Spleen (tissue), 11 donors: ENCODE data around the gene MOK. TPM values are rescaled to one million over a fixed set of nuclear protein-coding genes. Genes with fewer than 3 reads are reported as not detected.
A peak's percentile ranks its signal among the peaks of the same experiment; 100 is the strongest.

ENCODE experiments used
- DNase-seq: peaks from one replicate; pipeline ENCODE4 v3.0.0-alpha.2; 2020
- H3K27ac ChIP-seq, 8 donors: fragments of 200-600 bp; sonication (generic) in 7 of 8; 1 replicate in 4 of 8; 2 replicates in 4 of 8; pipeline versions ENCODE4 v1.5.0 to v1.8.0; 2016 to 2021; ENCODE audit warnings: inconsistent platforms in 4 of 8, mild to moderate bottlenecking in 4 of 8, moderate library complexity in 1 of 8
- H3K27me3 ChIP-seq, 7 donors: fragments of 200-600 bp; sonication (generic) in 6 of 7; replicated peaks in 1 of 7; 1 replicate in 4 of 7; 2 replicates in 3 of 7; pipeline versions ENCODE4 v1.5.0 to v1.8.0; 2016 to 2021; ENCODE audit warnings: inconsistent platforms in 3 of 7, mild to moderate bottlenecking in 1 of 7
- H3K36me3 ChIP-seq, 6 donors: fragments of 200-600 bp; sonication (generic) in 5 of 6; 1 replicate in 4 of 6; 2 replicates in 2 of 6; pipeline versions ENCODE4 v1.5.0 to v1.8.0; 2016 to 2021; ENCODE audit warnings: inconsistent platforms in 2 of 6
- H3K4me1 ChIP-seq, 6 donors: fragments of 200-600 bp; sonication (generic) in 5 of 6; 1 replicate in 3 of 6; 2 replicates in 3 of 6; pipeline versions ENCODE4 v1.5.0 to v1.8.0; 2016 to 2021; ENCODE audit warnings: inconsistent platforms in 3 of 6
- H3K4me3 ChIP-seq, 8 donors: fragments of 200-600 bp; sonication (generic) in 7 of 8; 1 replicate in 4 of 8; 2 replicates in 4 of 8; pipeline versions ENCODE4 v1.5.0 to v1.8.0; 2016 to 2021; ENCODE audit warnings: inconsistent platforms in 4 of 8, mild to moderate bottlenecking in 4 of 8, moderate library complexity in 2 of 8
- H3K9me3 ChIP-seq, 8 donors: fragments of 200-600 bp; sonication (generic) in 7 of 8; 1 replicate in 4 of 8; 2 replicates in 4 of 8; pipeline versions ENCODE4 v1.5.0 to v1.8.0; 2016 to 2021; ENCODE audit warnings: inconsistent platforms in 4 of 8
- CTCF ChIP-seq, 11 experiments: fragments of 200-600 bp in 7 of 11; fragments of 450-650 bp in 4 of 11; sonication (generic) in 4 of 11; IDR thresholded peaks in 8 of 11; conservative IDR thresholded peaks in 3 of 11; 1 replicate in 7 of 11; 2 replicates in 4 of 11; pipeline versions ENCODE4 v1.4.0 to v1.8.0; 2016 to 2021; ENCODE audit warnings: antibody characterized with exemption in 11 of 11, inconsistent platforms in 4 of 11, mild to moderate bottlenecking in 1 of 11
- POLR2A ChIP-seq, 3 donors: fragments of 450-650 bp; IDR thresholded peaks; one replicate each; pipeline ENCODE4 v1.5.1; 2017; ENCODE audit warnings: antibody characterized with exemption in 3 of 3, mild to moderate bottlenecking in 1 of 3
- POLR2AphosphoS5 ChIP-seq, 3 donors: sonication (generic); formaldehyde crosslinking; IDR thresholded peaks; one replicate each; pipeline ENCODE4 v1.5.1; 2017; ENCODE audit warnings: antibody characterized with exemption in 3 of 3
- WGBS, 5 donors: extraction: QIAGEN DNeasy Blood & Tissue Kit in 3 of 5; methylation state at CpG; one replicate each; pipeline versions ENCODE4 v1.1.5 to v1.1.7; 2013 to 2018; 5-methylcytosine and 5-hydroxymethylcytosine counted together
- intact Hi-C: fragments of 100-400 bp; cut with DNase I; formaldehyde crosslinking; loops from one replicate; pipeline ENCODE4 v1.15.0; 2023; ENCODE audit warnings: low total_unique reads
- polyA plus RNA-seq, 3 donors: library from polyadenylated mRNA; stranded (reverse); fragments of 200-250 nt; gene quantifications; one replicate each; pipeline ENCODE4 v1.2.1, GENCODE V29; 2013
- total RNA-seq, 7 donors: library from RNA; depleted of rRNA in 3 of 7; stranded (reverse); fragments of >200 nt in 3 of 7; fragmentation: NEBNext Ultra II Directional in 4 of 7; extraction: Animal tissue kit (Norgen Biotek cat#: 25700) in 4 of 7; gene quantifications; one replicate each; pipeline versions ENCODE4 v1.1.0 to v1.2.1, GENCODE V29; 2016 to 2021
- donor health status: healthy with polysubstance abuse.
- donor health status: DM: no; HTN: no; CAD: no; lungs with moderate emphysema.
- donor health status: DM: no; HTN: no; CAD: no.
- donor health status: Bipolar disorder and iron deficiency.
- donor health status: healthy.
- donor health status: DM: no; HTN: no; CAD: no.
- donor health status: DM: yes; HTN: yes; CAD: no.

Gene MOK
- total and polyA plus RNA-seq, 10 donors, result 4.1 to 12.2 (median 9.9) TPM

- peaks cover 0 to 100% (median 81%) of the 10 kb centered on the region in 6 donors for H3K36me3 ChIP-seq
- no peak for DNase-seq
- H3K4me3 ChIP-seq, result no peak overlapping the region
- H3K27me3 ChIP-seq, result no peaks in the 10 kb centered on the region
- TF ChIP-seq CTCF (IDR thresholded peaks at IDR 0.05 in 8 of 11, conservative IDR thresholded peaks at IDR 0.05 in 3 of 11) (no peak), POLR2AphosphoS5 (IDR thresholded peaks at IDR 0.05) (peak in 1 of 3 donors; percentile 36), POLR2A (IDR thresholded peaks at IDR 0.05) (no peak)
- intact Hi-C loops, result no loop called here
- H3K4me1 ChIP-seq, result no peaks in the 10 kb centered on the region
- WGBS, 5 donors, result 84 to 100% (median 93%) methylated on average over 4 to 8 of the region's 8 CpGs
- no peaks in the 10 kb centered on the region for H3K9me3 ChIP-seq
- H3K27ac ChIP-seq, result no peak overlapping the region
These were observed 36.6 kb upstream of the MOK start for GRCh38 chr14:102341566-102341965.

- no peak overlapping the region for H3K4me3 ChIP-seq
- H3K36me3 ChIP-seq, result peaks cover 0 to 100% (median 73%) of the 10 kb centered on the region in 6 donors
- H3K27me3 ChIP-seq, result no peaks in the 10 kb centered on the region
- no peak for DNase-seq
- H3K27ac ChIP-seq, result no peak overlapping the region
- TF ChIP-seq POLR2A (IDR thresholded peaks at IDR 0.05) (no peak), CTCF (IDR thresholded peaks at IDR 0.05 in 8 of 11, conservative IDR thresholded peaks at IDR 0.05 in 3 of 11) (no peak), POLR2AphosphoS5 (IDR thresholded peaks at IDR 0.05) (no peak)
- intact Hi-C loops, result no loop called here
- H3K9me3 ChIP-seq, result no peaks in the 10 kb centered on the region
- peaks cover 0 to 2% (median 0%) of the 10 kb centered on the region in 6 donors for H3K4me1 ChIP-seq
- 87 to 94% (median 91%) methylated on average over 9 of the region's 9 CpGs for WGBS, 5 donors
These were observed 33.8 kb upstream of the MOK start for GRCh38 chr14:102338724-102339123.

- WGBS, 5 donors, result 94 to 98% (median 96%) methylated on average over 7 of the region's 7 CpGs
- Histone ChIP-seq H3K4me3 (no peak overlapping the region), H3K27me3 (no peaks in the 10 kb centered on the region), H3K4me1 (peaks cover 0 to 8% (median 0%) of the 10 kb centered on the region in 6 donors), H3K36me3 (peaks cover 0 to 90% (median 53%) of the 10 kb centered on the region in 6 donors), H3K27ac (no peak overlapping the region), H3K9me3 (no peaks in the 10 kb centered on the region)
- DNase-seq, result peak; percentile 60
- intact Hi-C loops, result no loop called here
- TF ChIP-seq CTCF (IDR thresholded peaks at IDR 0.05 in 8 of 11, conservative IDR thresholded peaks at IDR 0.05 in 3 of 11), result no peak
- TF ChIP-seq POLR2A (IDR thresholded peaks at IDR 0.05), result no peak
- TF ChIP-seq POLR2AphosphoS5 (IDR thresholded peaks at IDR 0.05), result no peak
These were observed 30.2 kb upstream of the MOK start for GRCh38 chr14:102335163-102335562.

- Histone ChIP-seq H3K27ac (peak overlapping the region in 3 of 8 donors; percentile 19 to 26 (median 24)), H3K36me3 (peaks cover 0 to 78% (median 43%) of the 10 kb centered on the region in 6 donors)
- WGBS, 5 donors, result 83 to 93% (median 91%) methylated on average over 13 of the region's 13 CpGs
These were observed 29.1 kb upstream of the MOK start for GRCh38 chr14:102333795-102334705.

More at GRCh38 chr14:102333795-102334705, 29.1 kb upstream of the MOK start:
- TF ChIP-seq CTCF (IDR thresholded peaks at IDR 0.05 in 8 of 11, conservative IDR thresholded peaks at IDR 0.05 in 3 of 11) (no peak), POLR2AphosphoS5 (IDR thresholded peaks at IDR 0.05) (peak in 1 of 3 donors; percentile 26), POLR2A (IDR thresholded peaks at IDR 0.05) (no peak)
- no peaks in the 10 kb centered on the region for H3K27me3 ChIP-seq
- DNase-seq, result peak; percentile 47
- intact Hi-C loops, result no loop called here
- no peaks in the 10 kb centered on the region for H3K9me3 ChIP-seq
- peaks cover 0 to 8% (median 0%) of the 10 kb centered on the region in 6 donors for H3K4me1 ChIP-seq
- H3K4me3 ChIP-seq, result no peak overlapping the region
